GM23248 (cell line): ENCODE results near the gene UBL5.

Experiments
- EZH2 ChIP-seq: fragments of 200-600 bp; sonication (generic); IDR thresholded peaks from 2 replicates; pipeline ENCODE4 v1.6.1; 2018; ENCODE audit warnings: antibody characterized with exemption, mild to moderate bottlenecking; ENCODE audit not compliant: insufficient read depth, poor library complexity, severe bottlenecking
- EZH2phosphoT487 ChIP-seq: fragments of 200-600 bp; sonication (generic); IDR thresholded peaks from 2 replicates; pipeline ENCODE4 v1.6.1; 2018; ENCODE audit warnings: antibody characterized with exemption, moderate library complexity, mild to moderate bottlenecking, low read depth; ENCODE audit not compliant: insufficient read depth

DNA sequence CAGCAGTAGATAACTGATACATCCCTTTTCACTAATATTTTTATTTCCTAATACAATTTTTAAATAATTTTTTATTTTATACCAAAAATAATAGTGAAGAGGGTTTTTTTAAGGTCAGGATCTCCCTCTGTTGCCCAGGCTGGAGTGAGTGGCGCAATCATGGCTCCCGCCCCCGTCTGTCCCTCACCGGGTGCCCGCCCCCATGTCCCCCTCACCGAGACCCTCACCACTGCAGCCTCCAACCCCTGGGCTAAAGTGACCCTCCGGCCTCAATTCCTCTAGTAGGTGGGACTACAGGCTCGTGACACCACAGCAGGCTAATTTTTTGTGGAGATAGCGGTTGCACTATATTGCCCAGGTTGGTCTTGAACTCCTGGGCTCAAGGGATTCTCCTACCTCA lies 41.4 kb upstream of the UBL5 start:
- TF ChIP-seq EZH2phosphoT487 (no peak), EZH2 (no peak)
